IPS DF 4.7 (cell line): ENCODE results near the gene COL6A1.

Experiments used
- DNase-seq: peaks from one replicate; pipeline ENCODE4 v3.0.0-alpha.2; 2013; ENCODE audit warnings: low spot score; ENCODE audit errors: extremely low read depth

COL6A1 gene

GRCh38 chr21:45994759-45995685 is 13.5 kb downstream of the COL6A1 start:
- DNase-seq = no peak

GRCh38 chr21:45995686-45996179 is 14.2 kb downstream of the COL6A1 start:
- no peak for DNase-seq

GRCh38 chr21:45996311-45997204 is 15.0 kb downstream of the COL6A1 start:
- no peak for DNase-seq

GRCh38 chr21:45997205-45997494 is 15.6 kb downstream of the COL6A1 start:
- no peak for DNase-seq

DNA sequence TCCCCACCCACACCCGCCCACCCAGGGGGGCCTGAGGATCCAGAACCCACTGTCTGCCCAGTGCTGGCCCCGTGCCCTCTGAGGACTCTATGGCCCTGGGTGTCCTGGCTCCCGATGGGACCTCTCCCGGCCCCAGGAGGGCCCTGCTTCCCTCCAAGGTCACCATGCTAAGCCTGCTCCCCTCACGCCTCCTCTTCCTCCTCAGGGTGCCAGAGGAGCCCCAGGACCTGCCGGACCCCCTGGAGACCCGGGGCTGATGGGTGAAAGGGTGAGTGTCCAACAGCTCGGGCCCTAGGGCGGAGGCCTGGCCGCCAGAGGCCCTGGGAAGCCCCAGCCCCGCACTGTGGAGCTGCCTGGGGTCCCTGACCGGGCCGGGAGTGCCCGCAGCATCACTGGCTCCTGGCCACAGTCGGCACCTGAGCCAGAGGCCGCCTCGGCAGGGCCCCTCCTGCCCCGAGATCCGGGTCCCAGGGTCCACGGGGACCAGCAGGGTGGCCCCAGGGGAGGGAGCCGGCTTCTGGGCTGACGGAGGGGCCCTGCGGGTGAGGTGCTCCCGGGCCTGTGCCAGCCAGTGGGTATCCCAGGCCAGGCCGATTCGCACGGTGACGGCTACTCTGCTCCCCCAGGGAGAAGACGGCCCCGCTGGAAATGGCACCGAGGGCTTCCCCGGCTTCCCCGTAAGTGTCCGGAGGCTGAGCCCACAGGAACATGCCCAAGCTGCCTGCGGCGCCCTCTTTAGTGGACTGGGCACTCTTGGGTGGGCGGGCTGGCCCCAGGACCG is 16.1 kb downstream of the COL6A1 start:
- no peak for DNase-seq

DNA sequence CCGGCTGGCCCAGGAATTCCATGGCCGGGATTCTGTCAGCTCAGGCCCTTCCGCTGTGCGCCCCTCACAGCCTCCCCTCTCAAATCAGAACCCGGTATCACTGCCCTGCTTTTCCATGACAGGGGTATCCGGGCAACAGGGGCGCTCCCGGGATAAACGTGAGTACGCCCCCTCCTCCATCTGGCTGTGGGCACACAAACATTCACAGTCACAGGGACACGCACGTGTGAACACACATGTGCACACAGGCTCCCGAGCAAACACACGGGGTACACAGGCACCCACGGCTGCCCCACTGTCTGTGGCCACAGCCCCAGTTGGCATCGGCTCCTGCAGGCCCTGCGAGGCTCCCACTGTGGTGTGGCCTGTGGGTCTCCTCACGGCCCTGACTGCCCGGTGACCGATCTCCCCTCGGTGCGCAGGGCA is 16.7 kb downstream of the COL6A1 start:
- no peak for DNase-seq

GRCh38 chr21:45998871-45999580 is 17.5 kb downstream of the COL6A1 start:
- DNase-seq = no peak

DNA sequence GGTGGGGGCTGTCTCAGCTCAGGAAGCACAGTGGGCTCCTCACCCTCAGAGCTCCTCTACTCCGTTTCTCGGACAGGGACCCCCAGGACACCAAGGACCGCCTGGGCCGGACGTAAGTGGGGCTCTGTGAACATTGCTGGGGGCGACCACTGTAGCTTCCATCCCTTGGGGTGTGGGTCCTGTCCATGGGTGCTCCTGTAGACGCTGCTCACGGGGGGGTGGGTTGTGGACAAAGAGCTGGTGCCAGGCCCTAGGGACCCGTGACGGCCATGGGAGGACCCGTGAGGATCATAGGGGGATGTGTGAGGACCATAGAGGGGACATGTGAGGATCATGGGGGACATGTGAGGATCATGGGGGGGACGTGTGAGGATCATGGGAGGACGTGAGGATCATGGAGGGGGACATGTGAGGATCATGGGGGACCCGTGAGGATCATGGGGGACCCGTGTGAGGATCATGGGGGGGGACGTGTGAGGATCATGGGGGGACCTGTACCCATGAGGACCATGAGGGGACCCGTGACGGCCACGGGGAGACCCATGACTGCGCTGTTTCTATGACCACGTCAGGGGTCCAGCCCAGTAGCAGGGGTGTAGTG is 18.1 kb downstream of the COL6A1 start:
- DNase-seq = no peak

- no peak for DNase-seq
Observed at GRCh38 chr21:46000182-46000730, 18.7 kb downstream of the COL6A1 start.

GRCh38 chr21:46000731-46001641 is 19.4 kb downstream of the COL6A1 start:
- no peak for DNase-seq

DNA sequence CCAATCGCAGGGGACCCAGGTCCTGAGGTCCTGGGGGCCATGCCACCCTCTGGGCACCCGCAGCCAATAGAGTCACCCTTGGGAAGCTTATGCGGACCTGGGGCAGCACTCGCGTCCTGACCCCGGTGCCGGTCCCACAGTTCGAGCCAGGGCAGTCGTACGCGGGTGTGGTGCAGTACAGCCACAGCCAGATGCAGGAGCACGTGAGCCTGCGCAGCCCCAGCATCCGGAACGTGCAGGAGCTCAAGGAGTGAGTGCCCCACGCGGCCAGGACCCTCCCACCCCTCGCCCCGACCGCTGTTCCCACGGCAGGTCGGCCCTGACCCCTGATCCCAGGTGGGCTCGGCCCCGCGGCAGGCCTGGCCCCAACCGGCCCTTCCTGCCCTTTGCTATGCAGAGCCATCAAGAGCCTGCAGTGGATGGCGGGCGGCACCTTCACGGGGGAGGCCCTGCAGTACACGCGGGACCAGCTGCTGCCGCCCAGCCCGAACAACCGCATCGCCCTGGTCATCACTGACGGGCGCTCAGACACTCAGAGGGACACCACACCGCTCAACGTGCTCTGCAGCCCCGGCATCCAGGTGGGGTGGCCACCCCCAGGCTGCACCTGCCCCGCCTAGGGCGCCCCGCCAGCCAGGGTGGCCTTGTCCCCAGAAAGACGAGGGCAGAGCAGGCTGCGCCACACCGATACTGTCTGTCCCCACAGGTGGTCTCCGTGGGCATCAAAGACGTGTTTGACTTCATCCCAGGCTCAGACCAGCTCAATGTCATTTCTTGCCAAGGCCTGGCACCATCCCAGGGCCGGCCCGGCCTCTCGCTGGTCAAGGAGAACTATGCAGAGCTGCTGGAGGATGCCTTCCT is 20.5 kb downstream of the COL6A1 start:
- no peak for DNase-seq

- no peak for DNase-seq
Observed at GRCh38 chr21:46002841-46003574, 21.4 kb downstream of the COL6A1 start.

DNA sequence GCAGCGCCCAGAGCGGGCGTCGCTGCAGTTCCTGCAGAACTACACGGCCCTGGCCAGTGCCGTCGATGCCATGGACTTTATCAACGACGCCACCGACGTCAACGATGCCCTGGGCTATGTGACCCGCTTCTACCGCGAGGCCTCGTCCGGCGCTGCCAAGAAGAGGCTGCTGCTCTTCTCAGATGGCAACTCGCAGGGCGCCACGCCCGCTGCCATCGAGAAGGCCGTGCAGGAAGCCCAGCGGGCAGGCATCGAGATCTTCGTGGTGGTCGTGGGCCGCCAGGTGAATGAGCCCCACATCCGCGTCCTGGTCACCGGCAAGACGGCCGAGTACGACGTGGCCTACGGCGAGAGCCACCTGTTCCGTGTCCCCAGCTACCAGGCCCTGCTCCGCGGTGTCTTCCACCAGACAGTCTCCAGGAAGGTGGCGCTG is 22.0 kb downstream of the COL6A1 start:
- no peak for DNase-seq

DNA sequence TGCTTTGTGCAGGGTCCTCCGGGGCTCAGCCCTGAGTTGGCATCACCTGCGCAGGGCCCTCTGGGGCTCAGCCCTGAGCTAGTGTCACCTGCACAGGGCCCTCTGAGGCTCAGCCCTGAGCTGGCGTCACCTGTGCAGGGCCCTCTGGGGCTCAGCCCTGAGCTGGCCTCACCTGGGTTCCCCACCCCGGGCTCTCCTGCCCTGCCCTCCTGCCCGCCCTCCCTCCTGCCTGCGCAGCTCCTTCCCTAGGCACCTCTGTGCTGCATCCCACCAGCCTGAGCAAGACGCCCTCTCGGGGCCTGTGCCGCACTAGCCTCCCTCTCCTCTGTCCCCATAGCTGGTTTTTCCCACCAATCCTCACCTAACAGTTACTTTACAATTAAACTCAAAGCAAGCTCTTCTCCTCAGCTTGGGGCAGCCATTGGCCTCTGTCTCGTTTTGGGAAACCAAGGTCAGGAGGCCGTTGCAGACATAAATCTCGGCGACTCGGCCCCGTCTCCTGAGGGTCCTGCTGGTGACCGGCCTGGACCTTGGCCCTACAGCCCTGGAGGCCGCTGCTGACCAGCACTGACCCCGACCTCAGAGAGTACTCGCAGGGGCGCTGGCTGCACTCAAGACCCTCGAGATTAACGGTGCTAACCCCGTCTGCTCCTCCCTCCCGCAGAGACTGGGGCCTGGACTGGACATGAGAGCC is 22.7 kb downstream of the COL6A1 start:
- no peak for DNase-seq

GRCh38 chr21:46005081-46005480 is 23.5 kb downstream of the COL6A1 start:
- no peak for DNase-seq

DNA sequence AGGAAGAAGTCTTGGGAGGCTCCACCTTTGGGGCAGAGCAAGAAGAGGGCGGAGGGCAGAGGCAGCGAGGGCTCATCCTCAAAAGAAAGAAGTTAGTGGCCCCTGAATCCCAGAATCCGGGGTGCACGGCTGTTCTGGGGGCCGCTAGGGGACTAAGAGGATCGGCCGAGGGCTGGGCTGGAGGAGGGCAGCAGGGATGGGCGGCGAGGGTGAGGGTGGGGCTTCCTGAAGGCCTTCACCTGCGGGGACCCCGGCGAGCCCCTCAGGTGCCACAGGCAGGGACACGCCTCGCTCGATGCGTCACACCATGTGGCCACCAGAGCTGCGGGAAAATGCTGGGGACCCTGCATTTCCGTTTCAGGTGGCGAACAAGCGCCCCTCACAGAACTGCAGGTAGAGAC is 23.9 kb downstream of the COL6A1 start:
- DNase-seq = no peak
